Activated naive CD8-positive, alpha-beta T cell treated with anti-CD3 and anti-CD28 coated beads for 36 hours (primary cell): Measurements from ENCODE around the gene CARD11. TPM values are rescaled to one million over a fixed set of nuclear protein-coding genes. Genes with fewer than 3 reads are reported as not detected.

Experiments
- DNase-seq: peaks from one replicate; pipeline ENCODE4 v3.0.0; 2021
- H3K27ac Mint-ChIP-seq: one replicate; pipeline ENCODE4 v1.8.0; 2022; ENCODE audit warnings: mild to moderate bottlenecking, moderate library complexity, mixed read lengths
- H3K27me3 Mint-ChIP-seq: one replicate; pipeline ENCODE4 v1.8.0; 2022; ENCODE audit warnings: mild to moderate bottlenecking, mixed read lengths
- H3K36me3 Mint-ChIP-seq: one replicate; pipeline ENCODE4 v1.8.0; 2021; ENCODE audit warnings: mild to moderate bottlenecking, mixed read lengths
- H3K4me1 Mint-ChIP-seq: one replicate; pipeline ENCODE4 v1.8.0; 2021; ENCODE audit warnings: mixed read lengths
- H3K4me3 Mint-ChIP-seq: one replicate; pipeline ENCODE4 v1.8.0; 2022; ENCODE audit warnings: mild to moderate bottlenecking, moderate library complexity, mixed read lengths
- H3K9me3 Mint-ChIP-seq: one replicate; pipeline ENCODE4 v1.8.0; 2022; ENCODE audit warnings: mixed read lengths
- total RNA-seq, 2 experiments: library from RNA; stranded (reverse); gene quantifications; one replicate each; pipeline ENCODE4 v1.2.3, GENCODE V29; 2021

CARD11 gene
- total RNA-seq, 2 experiments from 2014 or later: 108 to 111 TPM

- no peak overlapping the region for H3K4me3 Mint-ChIP-seq
- peaks cover 81% of the 10 kb centered on the region for H3K36me3 Mint-ChIP-seq
- DNase-seq: no peak
- no peak overlapping the region for H3K27ac Mint-ChIP-seq
- peaks cover 27% of the 10 kb centered on the region for H3K9me3 Mint-ChIP-seq
- peaks cover 25% of the 10 kb centered on the region for H3K4me1 Mint-ChIP-seq
- no peaks in the 10 kb centered on the region for H3K27me3 Mint-ChIP-seq
These were observed 52.7 kb downstream of the CARD11 start for GRCh38 chr7:2990949-2991470.

- Mint-ChIP-seq H3K27me3 (no peaks in the 10 kb centered on the region), H3K36me3 (peaks cover 79% of the 10 kb centered on the region), H3K4me3 (no peak overlapping the region), H3K27ac (peak overlapping the region; percentile 42), H3K4me1 (peaks cover 56% of the 10 kb centered on the region), H3K9me3 (peaks cover 17% of the 10 kb centered on the region)
- DNase-seq: no peak
These were observed 57.1 kb downstream of the CARD11 start for GRCh38 chr7:2986561-2986960.

- H3K27ac Mint-ChIP-seq: peak overlapping the region; percentile 29
- H3K9me3 Mint-ChIP-seq: peaks cover 18% of the 10 kb centered on the region
- H3K4me1 Mint-ChIP-seq: peaks cover 63% of the 10 kb centered on the region
- DNase-seq: no peak
- H3K36me3 Mint-ChIP-seq: peaks cover 80% of the 10 kb centered on the region
- no peak overlapping the region for H3K4me3 Mint-ChIP-seq
- no peaks in the 10 kb centered on the region for H3K27me3 Mint-ChIP-seq
These were observed 57.8 kb downstream of the CARD11 start for GRCh38 chr7:2985866-2986265.

- no peak overlapping the region for H3K4me3 Mint-ChIP-seq
- H3K36me3 Mint-ChIP-seq: peaks cover 79% of the 10 kb centered on the region
- H3K27ac Mint-ChIP-seq: peak overlapping the region; percentile 86
These were observed 59.6 kb downstream of the CARD11 start for GRCh38 chr7:2984091-2984490.

GRCh38 chr7:2983586-2983985 is 60.1 kb downstream of the CARD11 start:
- peaks cover 10% of the 10 kb centered on the region for H3K9me3 Mint-ChIP-seq
- H3K4me3 Mint-ChIP-seq: no peak overlapping the region
- peaks cover 76% of the 10 kb centered on the region for H3K4me1 Mint-ChIP-seq
- H3K36me3 Mint-ChIP-seq: peaks cover 79% of the 10 kb centered on the region
- H3K27me3 Mint-ChIP-seq: no peaks in the 10 kb centered on the region
- DNase-seq: no peak
- peak overlapping the region; percentile 86 for H3K27ac Mint-ChIP-seq

More at GRCh38 chr7:2984091-2984490, 59.6 kb downstream of the CARD11 start:
- no peak for DNase-seq
- Mint-ChIP-seq H3K27me3 (no peaks in the 10 kb centered on the region), H3K4me1 (peaks cover 74% of the 10 kb centered on the region), H3K9me3 (peaks cover 11% of the 10 kb centered on the region)

GRCh38 chr7:2982831-2983230 is 60.8 kb downstream of the CARD11 start:
- DNase-seq: peak; percentile 65
- peak overlapping the region; percentile 86 for H3K27ac Mint-ChIP-seq
- peaks cover 76% of the 10 kb centered on the region for H3K36me3 Mint-ChIP-seq
- no peak overlapping the region for H3K4me3 Mint-ChIP-seq
- no peaks in the 10 kb centered on the region for H3K27me3 Mint-ChIP-seq
- H3K4me1 Mint-ChIP-seq: peaks cover 78% of the 10 kb centered on the region
- H3K9me3 Mint-ChIP-seq: peaks cover 8% of the 10 kb centered on the region

- H3K36me3 Mint-ChIP-seq: peaks cover 77% of the 10 kb centered on the region
- H3K27me3 Mint-ChIP-seq: no peaks in the 10 kb centered on the region
- H3K4me3 Mint-ChIP-seq: peak overlapping the region; percentile 83
- DNase-seq: no peak
- peak overlapping the region; percentile 86 for H3K27ac Mint-ChIP-seq
- H3K9me3 Mint-ChIP-seq: peaks cover 8% of the 10 kb centered on the region
- peaks cover 81% of the 10 kb centered on the region for H3K4me1 Mint-ChIP-seq
These were observed 61.3 kb downstream of the CARD11 start for GRCh38 chr7:2982401-2982800.

GRCh38 chr7:2981103-2981480 is 62.6 kb downstream of the CARD11 start:
- H3K9me3 Mint-ChIP-seq: peaks cover 8% of the 10 kb centered on the region
- H3K27ac Mint-ChIP-seq: peak overlapping the region; percentile 99
- H3K36me3 Mint-ChIP-seq: peaks cover 73% of the 10 kb centered on the region
- peaks cover 83% of the 10 kb centered on the region for H3K4me1 Mint-ChIP-seq
- H3K4me3 Mint-ChIP-seq: peak overlapping the region; percentile 83
- DNase-seq: no peak
- H3K27me3 Mint-ChIP-seq: no peaks in the 10 kb centered on the region

- peak; percentile 57 for DNase-seq
- peak overlapping the region; percentile 83 for H3K4me3 Mint-ChIP-seq
- H3K4me1 Mint-ChIP-seq: peaks cover 80% of the 10 kb centered on the region
- peaks cover 73% of the 10 kb centered on the region for H3K36me3 Mint-ChIP-seq
- peak overlapping the region; percentile 99 for H3K27ac Mint-ChIP-seq
- peaks cover 8% of the 10 kb centered on the region for H3K9me3 Mint-ChIP-seq
- H3K27me3 Mint-ChIP-seq: no peaks in the 10 kb centered on the region
These were observed 63.1 kb downstream of the CARD11 start for GRCh38 chr7:2980401-2981102.

- H3K36me3 Mint-ChIP-seq: peaks cover 75% of the 10 kb centered on the region
- H3K27me3 Mint-ChIP-seq: no peaks in the 10 kb centered on the region
- H3K27ac Mint-ChIP-seq: peak overlapping the region; percentile 99
- peaks cover 8% of the 10 kb centered on the region for H3K9me3 Mint-ChIP-seq
- DNase-seq: no peak
- peak overlapping the region; percentile 83 for H3K4me3 Mint-ChIP-seq
- peaks cover 80% of the 10 kb centered on the region for H3K4me1 Mint-ChIP-seq
These were observed 63.7 kb downstream of the CARD11 start for GRCh38 chr7:2979951-2980350.

GRCh38 chr7:2979201-2979631 is 64.5 kb downstream of the CARD11 start:
- Mint-ChIP-seq H3K27ac (peak overlapping the region; percentile 99), H3K9me3 (peaks cover 8% of the 10 kb centered on the region), H3K27me3 (no peaks in the 10 kb centered on the region), H3K4me1 (peaks cover 80% of the 10 kb centered on the region), H3K36me3 (peaks cover 75% of the 10 kb centered on the region), H3K4me3 (peak overlapping the region; percentile 83)
- peak; percentile 34 for DNase-seq

GRCh38 chr7:2978408-2978807 is 65.3 kb downstream of the CARD11 start:
- Mint-ChIP-seq H3K27ac (peak overlapping the region; percentile 99), H3K36me3 (peaks cover 74% of the 10 kb centered on the region), H3K27me3 (no peaks in the 10 kb centered on the region), H3K4me3 (peak overlapping the region; percentile 83), H3K4me1 (peaks cover 76% of the 10 kb centered on the region), H3K9me3 (peaks cover 8% of the 10 kb centered on the region)
- peak; percentile 96 for DNase-seq

- peaks cover 64% of the 10 kb centered on the region for H3K36me3 Mint-ChIP-seq
- peak overlapping the region; percentile 12 for H3K27ac Mint-ChIP-seq
- H3K9me3 Mint-ChIP-seq: no peaks in the 10 kb centered on the region
- H3K4me3 Mint-ChIP-seq: no peak overlapping the region
- H3K27me3 Mint-ChIP-seq: no peaks in the 10 kb centered on the region
- H3K4me1 Mint-ChIP-seq: peaks cover 68% of the 10 kb centered on the region
- DNase-seq: no peak
These were observed 67.8 kb downstream of the CARD11 start for GRCh38 chr7:2975821-2976371.

- peaks cover 54% of the 10 kb centered on the region for H3K36me3 Mint-ChIP-seq
- H3K4me1 Mint-ChIP-seq: peaks cover 55% of the 10 kb centered on the region
- DNase-seq: no peak
- no peaks in the 10 kb centered on the region for H3K27me3 Mint-ChIP-seq
- no peaks in the 10 kb centered on the region for H3K9me3 Mint-ChIP-seq
- peak overlapping the region; percentile 57 for H3K27ac Mint-ChIP-seq
- H3K4me3 Mint-ChIP-seq: no peak overlapping the region
These were observed 69.4 kb downstream of the CARD11 start for GRCh38 chr7:2974093-2974819.

- Mint-ChIP-seq H3K27me3 (no peaks in the 10 kb centered on the region), H3K27ac (peak overlapping the region; percentile 65), H3K36me3 (peaks cover 46% of the 10 kb centered on the region), H3K4me3 (no peak overlapping the region), H3K9me3 (peaks cover 4% of the 10 kb centered on the region), H3K4me1 (peaks cover 44% of the 10 kb centered on the region)
- DNase-seq: no peak
These were observed 70.9 kb downstream of the CARD11 start for GRCh38 chr7:2972835-2973161.
